ENCODE results near the gene PKM. TPM values are rescaled to one million over a fixed set of nuclear protein-coding genes. Genes with fewer than 3 reads are reported as not detected.

PKM gene
- total and polyA plus RNA-seq, 12 donors, result 396 to 1,308 (median 1,056) TPM

GRCh38 chr15:72252663-72253299 lies 21.8 kb upstream of the PKM start:
- TF ChIP-seq CTCF (IDR thresholded peaks at IDR 0.05), result no peak
- no peak for TF ChIP-seq POLR2A (IDR thresholded peaks at IDR 0.05)
- H3K4me3 ChIP-seq, result no peak overlapping the region
- intact Hi-C loops (cut with DNase I), result loop anchor here in 1 of 2 donors (5.0 kb wide), 1 partner anchor 50 kb away; no protein-coding TSS in a partner anchor
- peaks cover 0 to 99% of the 10 kb centered on the region in 2 donors for H3K36me3 ChIP-seq (replicated peaks in 1 of 2)
- H3K9me3 ChIP-seq (replicated peaks in 1 of 3), result no peaks in the 10 kb centered on the region
- H3K27me3 ChIP-seq, result no peaks in the 10 kb centered on the region
- no peak for DNase-seq
- peaks cover 10 to 16% of the 10 kb centered on the region in 2 donors for H3K4me1 ChIP-seq (replicated peaks in 1 of 2)
- WGBS, 4 donors, result 94 to 98% (median 97%) methylated on average over 10 of the region's 10 CpGs
- no peak overlapping the region for H3K27ac ChIP-seq

- Histone ChIP-seq H3K4me3 (no peak overlapping the region), H3K4me1 (replicated peaks in 1 of 2) (peaks cover 10 to 16% of the 10 kb centered on the region in 2 donors), H3K9me3 (replicated peaks in 1 of 3) (no peaks in the 10 kb centered on the region), H3K27me3 (no peaks in the 10 kb centered on the region), H3K36me3 (replicated peaks in 1 of 2) (peaks cover 0 to 80% of the 10 kb centered on the region in 2 donors), H3K27ac (peak overlapping the region in 1 of 5 donors; percentile 35)
- TF ChIP-seq CTCF (IDR thresholded peaks at IDR 0.05), result no peak
- TF ChIP-seq POLR2A (IDR thresholded peaks at IDR 0.05), result no peak
- WGBS, 4 donors, result 69 to 86% (median 75%) methylated on average over 3 of the region's 3 CpGs
- DNase-seq, result no peak
- intact Hi-C loops (cut with DNase I), result no loop called here
Measured at GRCh38 chr15:72249142-72249810, 18.3 kb upstream of the PKM start.

DNA sequence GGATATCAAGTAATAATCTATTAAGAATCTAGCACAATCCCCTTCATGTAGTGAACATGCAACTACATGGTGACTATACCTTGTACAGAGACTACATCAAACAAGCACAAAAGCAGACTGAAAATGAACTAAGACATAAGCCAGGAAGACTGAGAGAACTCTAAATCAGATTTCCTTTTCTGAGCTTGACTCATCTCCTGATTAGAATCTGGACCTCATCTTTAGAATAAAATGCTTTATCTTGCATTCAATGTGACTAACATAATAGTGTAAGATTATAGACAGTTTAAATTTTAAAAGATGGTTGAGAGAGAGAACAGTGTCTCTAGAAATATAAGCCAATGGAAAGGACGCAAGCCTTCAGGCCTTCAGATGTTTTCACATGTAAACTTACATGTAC lies 17.5 kb upstream of the PKM start:
- WGBS, 4 donors, result 90 to 100% (median 94%) methylated on average over 1 of the region's 1 CpG
- no peak overlapping the region for H3K27ac ChIP-seq
- H3K36me3 ChIP-seq (replicated peaks in 1 of 2), result peaks cover 0 to 80% of the 10 kb centered on the region in 2 donors
- no peaks in the 10 kb centered on the region for H3K27me3 ChIP-seq
- peaks cover 10 to 16% of the 10 kb centered on the region in 2 donors for H3K4me1 ChIP-seq (replicated peaks in 1 of 2)
- H3K4me3 ChIP-seq, result no peak overlapping the region
- no peaks in the 10 kb centered on the region for H3K9me3 ChIP-seq (replicated peaks in 1 of 3)
- TF ChIP-seq POLR2A (IDR thresholded peaks at IDR 0.05) (no peak), CTCF (IDR thresholded peaks at IDR 0.05) (no peak)
- intact Hi-C loops (cut with DNase I), result no loop called here
- DNase-seq, result no peak

GRCh38 chr15:72242775-72243370 lies 11.9 kb upstream of the PKM start:
- H3K36me3 ChIP-seq (replicated peaks in 1 of 2), result peaks cover 0 to 57% of the 10 kb centered on the region in 2 donors
- TF ChIP-seq POLR2A (IDR thresholded peaks at IDR 0.05), result no peak
- intact Hi-C loops (cut with DNase I), result no loop called here
- H3K27ac ChIP-seq, result no peak overlapping the region
- peaks cover 2 to 4% of the 10 kb centered on the region in 2 donors for H3K4me1 ChIP-seq (replicated peaks in 1 of 2)
- WGBS, 4 donors, result 68 to 82% (median 78%) methylated on average over 2 of the region's 2 CpGs
- H3K9me3 ChIP-seq (replicated peaks in 1 of 3), result no peaks in the 10 kb centered on the region
- H3K27me3 ChIP-seq, result no peaks in the 10 kb centered on the region
- H3K4me3 ChIP-seq, result no peak overlapping the region
- DNase-seq, result no peak

Measured in adrenal gland (tissue), 12 donors.